Common myeloid progenitor, CD34-positive (primary cell): Measurements from ENCODE around the gene TXN2.

Source experiments
- CTCF ChIA-PET: fragments of 350-600 bp; sonication (Branson Sonifier 250); formaldehyde crosslinking; loops from one replicate; lab custom pipeline; 2021; ENCODE audit warnings: antibody characterized with exemption; lab: Charles Lee
- POLR2A ChIA-PET: fragments of 350-600 bp; sonication (Branson Sonifier 250); formaldehyde crosslinking; loops from one replicate; lab custom pipeline; 2021; ENCODE audit warnings: antibody characterized with exemption; lab: Charles Lee
- DNase-seq, 3 donors: peaks; one replicate each; pipeline versions ENCODE4 v3.0.0 to v3.0.0-alpha.2; 2013
- H3K27ac ChIP-seq, 2 experiments: 1 replicate in 1 of 2; 2 replicates in 1 of 2; pipeline ENCODE4 v1.7.0; 2013; ENCODE audit warnings: inconsistent platforms in 2 of 2, low read length in 2 of 2, mild to moderate bottlenecking in 2 of 2, low read depth in 1 of 2, moderate library complexity in 1 of 2; ENCODE audit not compliant: severe bottlenecking in 2 of 2, insufficient read depth in 1 of 2, poor library complexity in 1 of 2
- H3K27me3 ChIP-seq, 5 experiments: replicated peaks in 2 of 5; 1 replicate in 3 of 5; 2 replicates in 2 of 5; pipeline versions ENCODE4 v1.6.1 to v1.7.0; 2013; ENCODE audit warnings: low read length in 4 of 5, mild to moderate bottlenecking in 2 of 5, moderate library complexity in 2 of 5, inconsistent platforms in 1 of 5; ENCODE audit not compliant: insufficient read depth in 5 of 5, control insufficient read depth in 4 of 5
- H3K36me3 ChIP-seq, 4 experiments: 1 replicate in 2 of 4; 2 replicates in 2 of 4; pipeline versions ENCODE4 v1.6.1 to v1.7.0; 2013; ENCODE audit warnings: low read length in 3 of 4, control low read depth in 1 of 4, mild to moderate bottlenecking in 1 of 4; ENCODE audit not compliant: control insufficient read depth in 4 of 4, insufficient read depth in 4 of 4
- H3K4me1 ChIP-seq, 4 experiments: 1 replicate in 3 of 4; 2 replicates in 1 of 4; pipeline versions ENCODE4 v1.6.1 to v1.7.1; 2013; ENCODE audit warnings: low read length in 3 of 4, mild to moderate bottlenecking in 3 of 4, control low read depth in 1 of 4, inconsistent platforms in 1 of 4, moderate library complexity in 1 of 4; ENCODE audit not compliant: control insufficient read depth in 4 of 4, insufficient read depth in 4 of 4; ENCODE audit errors: control extremely low read depth in 1 of 4
- H3K4me3 ChIP-seq, 7 experiments: 1 replicate in 4 of 7; 2 replicates in 3 of 7; pipeline versions ENCODE4 v1.5.1 to v1.7.0; 2013; ENCODE audit warnings: mild to moderate bottlenecking in 7 of 7, low read length in 6 of 7, moderate library complexity in 6 of 7, inconsistent platforms in 2 of 7, low read depth in 2 of 7, control low read depth in 1 of 7; ENCODE audit not compliant: insufficient read depth in 4 of 7, control insufficient read depth in 1 of 7; ENCODE audit errors: extremely low read depth in 1 of 7
- H3K9me3 ChIP-seq, 5 experiments: 1 replicate in 4 of 5; 2 replicates in 1 of 5; pipeline versions ENCODE4 v1.6.1 to v1.7.1; 2013; ENCODE audit warnings: low read length in 4 of 5, mild to moderate bottlenecking in 2 of 5, inconsistent platforms in 1 of 5, low read depth in 1 of 5, moderate library complexity in 1 of 5; ENCODE audit not compliant: control insufficient read depth in 4 of 5, insufficient read depth in 2 of 5; ENCODE audit errors: control extremely low read depth in 1 of 5
- WGBS: methylation state at CpG from one replicate; pipeline ENCODE4 v1.1.5; 2013; ENCODE audit not compliant: insufficient coverage; 5-methylcytosine and 5-hydroxymethylcytosine counted together

The TXN2 gene

GRCh38 chr22:36417281-36417686 lies 64.2 kb downstream of the TXN2 start:
- Histone ChIP-seq H3K36me3 (no peaks in the 10 kb centered on the region), H3K4me1 (peaks cover 0 to 8% (median 7%) of the 10 kb centered on the region in 4 experiments), H3K27ac (no peak overlapping the region), H3K9me3 (no peaks in the 10 kb centered on the region), H3K4me3 (no peak overlapping the region), H3K27me3 (no peaks in the 10 kb centered on the region)
- ChIA-PET CTCF (no interaction called here), POLR2A (no interaction called here)
- DNase-seq = no peak
- 95% methylated on average over 9 of the region's 9 CpGs for WGBS
